ENCODE data around the gene KCNH1. TPM values are rescaled to one million over a fixed set of nuclear protein-coding genes. Genes with fewer than 3 reads are reported as not detected.

The KCNH1 gene
- total RNA-seq, 4 donors from 2014 or later: 0.29 to 0.67 (median 0.38) TPM

GRCh38 chr1:210698661-210699060 is 435.3 kb downstream of the KCNH1 start:
- Histone ChIP-seq H3K9me3 (no peaks in the 10 kb centered on the region), H3K4me1 (no peaks in the 10 kb centered on the region), H3K27me3 (no peaks in the 10 kb centered on the region), H3K4me3 (no peak overlapping the region), H3K36me3 (no peaks in the 10 kb centered on the region), H3K27ac (no peak overlapping the region)
- ATAC-seq (no peak), DNase-seq (no peak)
- intact Hi-C loops (cut with DNase I; ENCODE audit: low total_unique reads) (no loop called here), in situ Hi-C loops (cut with MboI; ENCODE audit: low sequenced_read_pairs in 4 of 4) (no loop called here)
- no peak for TF ChIP-seq POLR2A (IDR thresholded peaks at IDR 0.05)
- TF ChIP-seq, protein P1, sequence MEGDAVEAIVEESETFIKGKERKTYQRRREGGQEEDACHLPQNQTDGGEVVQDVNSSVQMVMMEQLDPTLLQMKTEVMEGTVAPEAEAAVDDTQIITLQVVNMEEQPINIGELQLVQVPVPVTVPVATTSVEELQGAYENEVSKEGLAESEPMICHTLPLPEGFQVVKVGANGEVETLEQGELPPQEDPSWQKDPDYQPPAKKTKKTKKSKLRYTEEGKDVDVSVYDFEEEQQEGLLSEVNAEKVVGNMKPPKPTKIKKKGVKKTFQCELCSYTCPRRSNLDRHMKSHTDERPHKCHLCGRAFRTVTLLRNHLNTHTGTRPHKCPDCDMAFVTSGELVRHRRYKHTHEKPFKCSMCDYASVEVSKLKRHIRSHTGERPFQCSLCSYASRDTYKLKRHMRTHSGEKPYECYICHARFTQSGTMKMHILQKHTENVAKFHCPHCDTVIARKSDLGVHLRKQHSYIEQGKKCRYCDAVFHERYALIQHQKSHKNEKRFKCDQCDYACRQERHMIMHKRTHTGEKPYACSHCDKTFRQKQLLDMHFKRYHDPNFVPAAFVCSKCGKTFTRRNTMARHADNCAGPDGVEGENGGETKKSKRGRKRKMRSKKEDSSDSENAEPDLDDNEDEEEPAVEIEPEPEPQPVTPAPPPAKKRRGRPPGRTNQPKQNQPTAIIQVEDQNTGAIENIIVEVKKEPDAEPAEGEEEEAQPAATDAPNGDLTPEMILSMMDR (IDR thresholded peaks at IDR 0.05 in 4 of 5, conservative IDR thresholded peaks at IDR 0.05 in 1 of 5): no peak

GRCh38 chr1:210697185-210697584 is 436.8 kb downstream of the KCNH1 start:
- no peak for ATAC-seq
- intact Hi-C loops (cut with DNase I; ENCODE audit: low total_unique reads): no loop called here
- no peaks in the 10 kb centered on the region for H3K36me3 ChIP-seq

DNA sequence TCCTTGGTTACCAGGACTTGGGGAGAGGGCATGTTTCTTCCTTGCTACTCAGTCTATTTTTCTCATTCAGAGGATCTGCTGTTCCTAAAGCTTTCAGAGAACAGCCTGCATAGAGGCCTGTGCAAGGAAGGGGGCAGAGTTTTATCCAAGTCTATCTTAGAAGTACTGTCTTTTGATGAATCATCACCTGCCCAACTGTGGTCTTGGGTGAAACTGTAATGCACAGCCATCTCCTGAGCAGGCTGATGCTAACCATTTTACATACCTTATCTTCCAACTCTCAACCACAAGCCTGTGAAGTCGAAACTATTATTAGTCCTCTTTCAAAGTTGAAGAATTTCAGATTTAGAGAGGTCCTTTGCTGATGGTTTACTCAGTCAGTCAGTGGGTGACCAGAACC is 437.2 kb downstream of the KCNH1 start:
- Histone ChIP-seq H3K27me3 (no peaks in the 10 kb centered on the region), H3K9me3 (no peaks in the 10 kb centered on the region), H3K27ac (no peak overlapping the region), H3K4me1 (no peaks in the 10 kb centered on the region), H3K4me3 (no peak overlapping the region), H3K36me3 (no peaks in the 10 kb centered on the region)
- ATAC-seq (no peak), DNase-seq (no peak)
- no peak for TF ChIP-seq POLR2A (IDR thresholded peaks at IDR 0.05)
- TF ChIP-seq, protein P1 (IDR thresholded peaks at IDR 0.05 in 4 of 5, conservative IDR thresholded peaks at IDR 0.05 in 1 of 5): no peak
- in situ Hi-C loops (cut with MboI; ENCODE audit: low sequenced_read_pairs in 4 of 4) (no loop called here), intact Hi-C loops (cut with DNase I; ENCODE audit: low total_unique reads) (no loop called here)

More at GRCh38 chr1:210697185-210697584, 436.8 kb downstream of the KCNH1 start:
- Histone ChIP-seq H3K27ac (no peak overlapping the region), H3K4me1 (no peaks in the 10 kb centered on the region), H3K27me3 (no peaks in the 10 kb centered on the region), H3K9me3 (no peaks in the 10 kb centered on the region), H3K4me3 (no peak overlapping the region)
- in situ Hi-C loops (cut with MboI; ENCODE audit: low sequenced_read_pairs in 4 of 4): no loop called here
- DNase-seq: no peak
- TF ChIP-seq, protein P1 (IDR thresholded peaks at IDR 0.05 in 4 of 5, conservative IDR thresholded peaks at IDR 0.05 in 1 of 5): no peak
- no peak for TF ChIP-seq POLR2A (IDR thresholded peaks at IDR 0.05)

DNA sequence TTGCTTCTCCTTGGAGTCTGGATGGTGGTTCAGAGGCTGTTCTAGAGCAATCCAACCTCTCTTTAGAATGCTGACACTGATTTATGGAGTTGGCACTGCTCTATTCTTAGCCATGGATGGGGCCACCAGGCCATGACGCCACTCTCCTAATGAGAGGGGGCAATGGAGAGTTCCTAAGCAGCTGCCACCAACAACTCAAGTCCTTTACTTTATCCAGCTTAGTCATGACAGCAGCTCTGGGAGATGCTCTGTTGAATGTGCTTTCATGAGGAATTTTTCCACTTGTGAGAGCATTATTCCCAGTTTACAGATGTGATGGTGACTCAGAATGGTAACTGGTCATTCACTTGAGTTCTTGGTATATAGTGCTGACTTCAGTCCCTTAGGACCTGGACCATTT is 438.9 kb downstream of the KCNH1 start:
- no peaks in the 10 kb centered on the region for H3K27me3 ChIP-seq
- H3K36me3 ChIP-seq: no peaks in the 10 kb centered on the region
- no peak overlapping the region for H3K4me3 ChIP-seq
- H3K9me3 ChIP-seq: no peaks in the 10 kb centered on the region
- no peaks in the 10 kb centered on the region for H3K4me1 ChIP-seq
- no peak for DNase-seq
- no peak for ATAC-seq
- intact Hi-C loops (cut with DNase I; ENCODE audit: low total_unique reads): no loop called here
- in situ Hi-C loops (cut with MboI; ENCODE audit: low sequenced_read_pairs in 4 of 4): no loop called here
- TF ChIP-seq POLR2A (IDR thresholded peaks at IDR 0.05): no peak
- TF ChIP-seq, protein P1 (IDR thresholded peaks at IDR 0.05 in 4 of 5, conservative IDR thresholded peaks at IDR 0.05 in 1 of 5): no peak
- H3K27ac ChIP-seq: no peak overlapping the region

GRCh38 chr1:210692796-210693195 is 441.2 kb downstream of the KCNH1 start:
- Histone ChIP-seq H3K4me1 (no peaks in the 10 kb centered on the region), H3K27ac (no peak overlapping the region), H3K4me3 (no peak overlapping the region), H3K9me3 (no peaks in the 10 kb centered on the region), H3K36me3 (no peaks in the 10 kb centered on the region), H3K27me3 (no peaks in the 10 kb centered on the region)
- intact Hi-C loops (cut with DNase I; ENCODE audit: low total_unique reads): no loop called here
- DNase-seq (no peak), ATAC-seq (no peak)
- in situ Hi-C loops (cut with MboI; ENCODE audit: low sequenced_read_pairs in 4 of 4): no loop called here
- TF ChIP-seq, protein P1 (IDR thresholded peaks at IDR 0.05 in 4 of 5, conservative IDR thresholded peaks at IDR 0.05 in 1 of 5): no peak
- no peak for TF ChIP-seq POLR2A (IDR thresholded peaks at IDR 0.05)
